Smooth muscle cell (in vitro differentiated cells): ENCODE data around the gene ELMO3. TPM values are rescaled to one million over a fixed set of nuclear protein-coding genes. Genes with fewer than 3 reads are reported as not detected.

Experiments used
- DNase-seq: peaks from one replicate; lab custom pipeline; 2025; ENCODE audit not compliant: unreplicated experiment; lab: John Stamatoyannopoulos, UW
- H2AFZ ChIP-seq: fragments of 200-600 bp; sonication (generic); 2 replicates; pipeline ENCODE4 v1.6.0; 2016; ENCODE audit warnings: antibody characterized with exemption, low read depth, mild to moderate bottlenecking
- H3F3A ChIP-seq: fragments of 200-600 bp; sonication (generic); 2 replicates; pipeline ENCODE4 v1.6.0; 2017; ENCODE audit warnings: antibody characterized with exemption, low read depth
- H3K27ac ChIP-seq: fragments of 200-600 bp; sonication (generic); 2 replicates; pipeline ENCODE4 v1.5.1; 2016; ENCODE audit warnings: low read depth, mild to moderate bottlenecking
- H3K27me3 ChIP-seq: fragments of 200-600 bp; sonication (generic); 2 replicates; pipeline ENCODE4 v1.6.1; 2016; ENCODE audit warnings: low read depth, mild to moderate bottlenecking
- H3K36me3 ChIP-seq: fragments of 200-600 bp; sonication (generic); 2 replicates; pipeline ENCODE4 v1.5.1; 2016; ENCODE audit warnings: low read depth
- H3K4me1 ChIP-seq: fragments of 200-600 bp; sonication (generic); 2 replicates; pipeline ENCODE4 v1.5.1; 2016; ENCODE audit warnings: low read depth
- H3K4me2 ChIP-seq: fragments of 200-600 bp; sonication (generic); 2 replicates; pipeline ENCODE4 v1.6.0; 2016; ENCODE audit warnings: mild to moderate bottlenecking
- H3K4me3 ChIP-seq: fragments of 200-600 bp; sonication (generic); 2 replicates; pipeline ENCODE4 v1.5.1; 2016; ENCODE audit warnings: mild to moderate bottlenecking
- H3K79me2 ChIP-seq: fragments of 200-600 bp; sonication (generic); 2 replicates; pipeline ENCODE4 v1.6.0; 2016; ENCODE audit warnings: low read depth, mild to moderate bottlenecking
- H3K9ac ChIP-seq: fragments of 200-600 bp; sonication (generic); 2 replicates; pipeline ENCODE4 v1.6.0; 2016; ENCODE audit warnings: low read depth
- H3K9me3 ChIP-seq: fragments of 200-600 bp; sonication (generic); replicated peaks from 2 replicates; pipeline ENCODE4 v1.5.1; 2016; ENCODE audit warnings: low read depth
- H4K20me1 ChIP-seq: fragments of 200-600 bp; sonication (generic); 2 replicates; pipeline ENCODE4 v1.6.0; 2016; ENCODE audit warnings: low read depth
- CTCF ChIP-seq: fragments of 200-600 bp; sonication (generic); IDR thresholded peaks from 2 replicates; pipeline ENCODE4 v1.5.1; 2017; ENCODE audit warnings: borderline replicate concordance, mild to moderate bottlenecking, antibody characterized with exemption; ENCODE audit not compliant: insufficient read depth, poor library complexity, severe bottlenecking
- WGBS: methylation state at CpG from one replicate; pipeline ENCODE4 v1.1.7; 2016; ENCODE audit warnings: low lambda C conversion rate; 5-methylcytosine and 5-hydroxymethylcytosine counted together
- polyA plus RNA-seq: library from polyadenylated mRNA; unstranded; fragments of >200 nt; fragmentation: Nextera tagmentation; extraction: Ambion mirVana; gene quantifications from 2 replicates; pipeline ENCODE4 v1.2.1, GENCODE V29; 2016
- total RNA-seq: library from RNA; depleted of rRNA; stranded (reverse); fragments of >200 nt; gene quantifications from 2 replicates; pipeline ENCODE4 v1.2.3, GENCODE V29; 2014

Gene ELMO3
- total and polyA plus RNA-seq, 2 experiments from 2014 or later, result 2.2 to 6.7 TPM

- Histone ChIP-seq H3K36me3 (no peaks in the 10 kb centered on the region), H3K27ac (peak overlapping the region; percentile 98), H3K9ac (no peak overlapping the region), H3K9me3 (no peaks in the 10 kb centered on the region), H3K4me3 (no peak overlapping the region), H3K79me2 (peaks cover 20% of the 10 kb centered on the region), H2AFZ (no peak overlapping the region), H3K4me1 (peaks cover 25% of the 10 kb centered on the region), H3K4me2 (peak overlapping the region; percentile 69), H4K20me1 (no peaks in the 10 kb centered on the region), H3F3A (peaks cover 63% of the 10 kb centered on the region), H3K27me3 (no peaks in the 10 kb centered on the region)
- TF ChIP-seq CTCF, result no peak
- 92% methylated on average over 4 of the region's 4 CpGs for WGBS
- DNase-seq, result no peak
Observed at GRCh38 chr16:67242138-67242730, 43.3 kb downstream of the ELMO3 start.

GRCh38 chr16:67243481-67243880 lies 44.5 kb downstream of the ELMO3 start:
- Histone ChIP-seq H3K9me3 (no peaks in the 10 kb centered on the region), H3K9ac (peak overlapping the region; percentile 79), H3K27ac (peak overlapping the region; percentile 97), H2AFZ (no peak overlapping the region), H4K20me1 (no peaks in the 10 kb centered on the region), H3K36me3 (no peaks in the 10 kb centered on the region), H3K4me3 (no peak overlapping the region), H3F3A (peaks cover 67% of the 10 kb centered on the region), H3K4me2 (peak overlapping the region; percentile 99), H3K27me3 (no peaks in the 10 kb centered on the region), H3K79me2 (peaks cover 20% of the 10 kb centered on the region), H3K4me1 (peaks cover 32% of the 10 kb centered on the region)
- DNase-seq, result no peak
- no peak for TF ChIP-seq CTCF
- WGBS, result 90% methylated on average over 4 of the region's 4 CpGs

GRCh38 chr16:67244387-67245185 lies 45.7 kb downstream of the ELMO3 start:
- Histone ChIP-seq H3K9me3 (no peaks in the 10 kb centered on the region), H3K27ac (peak overlapping the region; percentile 97), H2AFZ (no peak overlapping the region), H3K4me3 (no peak overlapping the region), H3F3A (peaks cover 66% of the 10 kb centered on the region), H3K4me1 (peaks cover 39% of the 10 kb centered on the region), H4K20me1 (no peaks in the 10 kb centered on the region), H3K79me2 (peaks cover 20% of the 10 kb centered on the region), H3K9ac (peak overlapping the region; percentile 79), H3K4me2 (peak overlapping the region; percentile 99), H3K27me3 (no peaks in the 10 kb centered on the region), H3K36me3 (no peaks in the 10 kb centered on the region)
- WGBS, result 11% methylated on average over 5 of the region's 5 CpGs
- DNase-seq, result peak; percentile 35
- TF ChIP-seq CTCF, result no peak
